Upper lobe of left lung (tissue), 6 donors: ENCODE data around the gene SREBF1. TPM values are rescaled to one million over a fixed set of nuclear protein-coding genes. Genes with fewer than 3 reads are reported as not detected.

ENCODE experiments used
- ATAC-seq, 2 donors: fragments of 200-7000 bp; cut with Tn5 transposase; one replicate each; pipeline ENCODE4 v1.9.1; 2022; ENCODE audit warnings: mild to moderate bottlenecking in 2 of 2, moderate library complexity in 2 of 2; ENCODE audit not compliant: low FRiP score in 2 of 2
- DNase-seq, 2 donors: peaks; one replicate each; pipeline ENCODE4 v3.0.0-alpha.2; 2019 to 2020
- H3K27ac ChIP-seq, 4 donors: fragments of 200-600 bp; sonication (generic); one replicate each; pipeline ENCODE4 v1.5.1; 2016 to 2019
- H3K27me3 ChIP-seq, 4 donors: fragments of 200-600 bp; sonication (generic); one replicate each; pipeline ENCODE4 v1.5.1; 2017 to 2019
- H3K36me3 ChIP-seq, 4 donors: fragments of 200-600 bp; sonication (generic); one replicate each; pipeline ENCODE4 v1.5.1; 2016 to 2019
- H3K4me1 ChIP-seq, 4 donors: fragments of 200-600 bp; sonication (generic); one replicate each; pipeline ENCODE4 v1.5.1; 2018 to 2019
- H3K4me3 ChIP-seq, 4 donors: fragments of 200-600 bp; sonication (generic); one replicate each; pipeline ENCODE4 v1.5.1; 2017 to 2019; ENCODE audit warnings: mild to moderate bottlenecking in 2 of 4, moderate library complexity in 1 of 4
- H3K9me3 ChIP-seq, 4 donors: fragments of 200-600 bp; sonication (generic); one replicate each; pipeline ENCODE4 v1.5.1; 2018 to 2019
- CTCF ChIP-seq, 6 experiments: fragments of 450-650 bp in 4 of 6; fragments of 200-600 bp in 2 of 6; sonication (generic) in 2 of 6; IDR thresholded peaks; one replicate each; pipeline ENCODE4 v1.5.1; 2016 to 2019; ENCODE audit warnings: antibody characterized with exemption in 6 of 6
- EP300 ChIP-seq, 4 donors: sonication (generic); formaldehyde crosslinking; IDR thresholded peaks; one replicate each; pipeline ENCODE4 v1.5.1; 2017; ENCODE audit warnings: antibody characterized with exemption in 4 of 4, control low read depth in 2 of 4
- POLR2A ChIP-seq, 4 donors: fragments of 450-650 bp; IDR thresholded peaks; one replicate each; pipeline ENCODE4 v1.5.1; 2016 to 2017; ENCODE audit warnings: antibody characterized with exemption in 4 of 4, mild to moderate bottlenecking in 2 of 4
- POLR2AphosphoS5 ChIP-seq, 2 donors: sonication (generic); formaldehyde crosslinking; IDR thresholded peaks; one replicate each; pipeline ENCODE4 v1.5.1; 2017; ENCODE audit warnings: antibody characterized with exemption in 2 of 2
- WGBS, 2 donors: methylation state at CpG; one replicate each; pipeline ENCODE4 v1.1.5; 2017 to 2018; 5-methylcytosine and 5-hydroxymethylcytosine counted together
- total RNA-seq, 6 donors: library from RNA; depleted of rRNA in 4 of 6; stranded (reverse); fragments of >200 nt in 4 of 6; gene quantifications; one replicate each; pipeline versions ENCODE4 v1.1.0 to v1.2.1, GENCODE V29; 2016 to 2021
- donor health status: DM: no; HTN: no; CAD: no; lungs with moderate emphysema.
- donor health status: DM: no; HTN: yes; CAD: no; lungs with severe emphysema.

The SREBF1 gene
- total RNA-seq, 6 donors from 2014 or later, result 64.2 to 579 (median 123) TPM

GRCh38 chr17:17836250-17836817 lies 452 bp downstream of the SREBF1 start:
- Histone ChIP-seq H3K27ac (peak overlapping the region; percentile 97 to 99 (median 99)), H3K9me3 (no peaks in the 10 kb centered on the region), H3K27me3 (no peaks in the 10 kb centered on the region), H3K4me3 (peak overlapping the region; percentile 67 to 96 (median 77)), H3K36me3 (peaks cover 0 to 10% (median under 1%) of the 10 kb centered on the region in 4 donors), H3K4me1 (peaks cover 50 to 85% (median 69%) of the 10 kb centered on the region in 4 donors)
- TF ChIP-seq EP300 (IDR thresholded peaks at IDR 0.05) (peak in 1 of 4 donors; percentile 90), CTCF (IDR thresholded peaks at IDR 0.05) (peak in 3 of 6 experiments; percentile 2 to 19 (median 9)), POLR2AphosphoS5 (IDR thresholded peaks at IDR 0.05) (peak; percentile 89 to 99), POLR2A (IDR thresholded peaks at IDR 0.05) (peak in 3 of 4 donors; percentile 98 to 100 (median 99))
- ATAC-seq (peak; percentile 87), DNase-seq (peak; percentile 98 to 99)
- WGBS, 2 donors, result 0% methylated on average over 4 to 9 of the region's 69 CpGs

- Histone ChIP-seq H3K9me3 (no peaks in the 10 kb centered on the region), H3K36me3 (peaks cover 0 to 12% (median 1%) of the 10 kb centered on the region in 4 donors), H3K4me3 (peak overlapping the region; percentile 34 to 96 (median 72)), H3K4me1 (peaks cover 50 to 85% (median 64%) of the 10 kb centered on the region in 4 donors), H3K27ac (peak overlapping the region; percentile 97 to 99 (median 99)), H3K27me3 (no peaks in the 10 kb centered on the region)
- 30 to 35% methylated on average over 22 to 24 of the region's 25 CpGs for WGBS, 2 donors
- DNase-seq, result no peak
- no peak for ATAC-seq
- TF ChIP-seq CTCF (IDR thresholded peaks at IDR 0.05) (no peak), POLR2A (IDR thresholded peaks at IDR 0.05) (no peak), POLR2AphosphoS5 (IDR thresholded peaks at IDR 0.05) (no peak), EP300 (IDR thresholded peaks at IDR 0.05) (no peak)
Observed at GRCh38 chr17:17835415-17836249, 1.2 kb downstream of the SREBF1 start.

GRCh38 chr17:17834974-17835373 lies 1.8 kb downstream of the SREBF1 start:
- WGBS, 2 donors, result 61 to 91% methylated on average over 4 of the region's 4 CpGs
- H3K27ac ChIP-seq, result peak overlapping the region in 3 of 4 donors; percentile 13 to 99 (median 99)
- H3K9me3 ChIP-seq, result no peaks in the 10 kb centered on the region
- H3K27me3 ChIP-seq, result no peaks in the 10 kb centered on the region
- H3K4me3 ChIP-seq, result peak overlapping the region in 2 of 4 donors; percentile 67 to 78
- H3K36me3 ChIP-seq, result peaks cover 0 to 12% (median 1%) of the 10 kb centered on the region in 4 donors
- H3K4me1 ChIP-seq, result peaks cover 49 to 87% (median 67%) of the 10 kb centered on the region in 4 donors
- no peak for ATAC-seq
- DNase-seq, result no peak
- TF ChIP-seq CTCF (IDR thresholded peaks at IDR 0.05), result no peak

- DNase-seq (no peak), ATAC-seq (no peak)
- TF ChIP-seq POLR2AphosphoS5 (IDR thresholded peaks at IDR 0.05) (no peak), CTCF (IDR thresholded peaks at IDR 0.05) (no peak), EP300 (IDR thresholded peaks at IDR 0.05) (no peak), POLR2A (IDR thresholded peaks at IDR 0.05) (no peak)
- Histone ChIP-seq H3K9me3 (no peaks in the 10 kb centered on the region), H3K4me3 (no peak overlapping the region), H3K4me1 (peaks cover 38 to 80% (median 57%) of the 10 kb centered on the region in 4 donors), H3K27ac (peak overlapping the region in 1 of 4 donors; percentile 11), H3K36me3 (peaks cover 0 to 12% (median 1%) of the 10 kb centered on the region in 4 donors), H3K27me3 (no peaks in the 10 kb centered on the region)
- WGBS, 2 donors, result 79 to 80% methylated on average over 8 of the region's 8 CpGs
Observed at GRCh38 chr17:17833658-17834357, 3.0 kb downstream of the SREBF1 start.
